GM21423 (cell line): Measurements from ENCODE around the gene NXPH1.

Experiments used
- ATAC-seq: cut with Tn5 transposase; IDR thresholded peaks from one replicate; pipeline ENCODE4 v1.9.1; 2021; ENCODE audit warnings: mild to moderate bottlenecking, moderate library complexity; ENCODE audit not compliant: unreplicated experiment

NXPH1 gene

GRCh38 chr7:8585591-8585990, 152.2 kb downstream of the NXPH1 start:
- no peak for ATAC-seq

- ATAC-seq, result no peak
Observed at GRCh38 chr7:8590225-8590624, 156.8 kb downstream of the NXPH1 start.

GRCh38 chr7:8590791-8591190, 157.4 kb downstream of the NXPH1 start:
- ATAC-seq, result no peak

- ATAC-seq, result no peak
Observed at GRCh38 chr7:8591289-8591688, 157.9 kb downstream of the NXPH1 start.

GRCh38 chr7:8592167-8592566, 158.8 kb downstream of the NXPH1 start:
- ATAC-seq, result no peak

GRCh38 chr7:8594115-8594514, 160.7 kb downstream of the NXPH1 start:
- ATAC-seq, result no peak

GRCh38 chr7:8597565-8597964, 164.2 kb downstream of the NXPH1 start:
- no peak for ATAC-seq

GRCh38 chr7:8601121-8601520, 167.7 kb downstream of the NXPH1 start:
- ATAC-seq, result no peak

GRCh38 chr7:8605221-8605620, 171.8 kb downstream of the NXPH1 start:
- ATAC-seq, result no peak

- ATAC-seq, result no peak
Observed at GRCh38 chr7:8612584-8612983, 179.2 kb downstream of the NXPH1 start.

- ATAC-seq, result no peak
Observed at GRCh38 chr7:8613191-8613590, 179.8 kb downstream of the NXPH1 start.

- ATAC-seq, result no peak
Observed at GRCh38 chr7:8615019-8615418, 181.6 kb downstream of the NXPH1 start.

- no peak for ATAC-seq
Observed at GRCh38 chr7:8618441-8619070, 185.1 kb downstream of the NXPH1 start.

GRCh38 chr7:8620169-8620568, 186.8 kb downstream of the NXPH1 start:
- ATAC-seq, result no peak

- ATAC-seq, result no peak
Observed at GRCh38 chr7:8625612-8626011, 192.2 kb downstream of the NXPH1 start.

- no peak for ATAC-seq
Observed at GRCh38 chr7:8627325-8627724, 193.9 kb downstream of the NXPH1 start.

- ATAC-seq, result no peak
Observed at GRCh38 chr7:8628656-8629055, 195.2 kb downstream of the NXPH1 start.

GRCh38 chr7:8629504-8629903, 196.1 kb downstream of the NXPH1 start:
- ATAC-seq, result no peak

- ATAC-seq, result no peak
Observed at GRCh38 chr7:8637322-8637721, 203.9 kb downstream of the NXPH1 start.

- no peak for ATAC-seq
Observed at GRCh38 chr7:8638076-8638475, 204.7 kb downstream of the NXPH1 start.

GRCh38 chr7:8639668-8640067, 206.3 kb downstream of the NXPH1 start:
- ATAC-seq, result no peak

GRCh38 chr7:8640671-8641070, 207.3 kb downstream of the NXPH1 start:
- ATAC-seq, result no peak
